Loucy (cell line): ENCODE data around the gene GRHL3.

ENCODE experiments used
- H2AFZ ChIP-seq: fragments of 200-600 bp; sonication (generic); 2 replicates; pipeline ENCODE4 v1.6.0; 2016; ENCODE audit warnings: antibody characterized with exemption, mild to moderate bottlenecking, low read length, moderate library complexity
- H3F3A ChIP-seq: fragments of 200-600 bp; 2 replicates; pipeline ENCODE4 v1.6.0; 2016; ENCODE audit warnings: antibody characterized with exemption, low read depth, mild to moderate bottlenecking
- H3K27me3 ChIP-seq: fragments of 200-600 bp; sonication (generic); 2 replicates; pipeline ENCODE4 v1.6.1; 2014; ENCODE audit warnings: low read length, mild to moderate bottlenecking; ENCODE audit not compliant: insufficient read depth, poor library complexity, severe bottlenecking
- H3K36me3 ChIP-seq: fragments of 200-600 bp; sonication (generic); 2 replicates; pipeline ENCODE4 v1.6.1; 2016; ENCODE audit warnings: low read length; ENCODE audit not compliant: insufficient read depth
- H3K4me1 ChIP-seq: fragments of 200-600 bp; sonication (generic); 2 replicates; pipeline ENCODE4 v1.5.1; 2014; ENCODE audit warnings: low read length, mild to moderate bottlenecking; ENCODE audit not compliant: insufficient read depth, poor library complexity, severe bottlenecking
- H3K4me2 ChIP-seq: fragments of 200-600 bp; sonication (generic); 2 replicates; pipeline ENCODE4 v1.6.0; 2014; ENCODE audit warnings: antibody characterized with exemption, low read length, low read depth, mild to moderate bottlenecking; ENCODE audit not compliant: poor library complexity, severe bottlenecking
- H3K4me3 ChIP-seq: fragments of 200-600 bp; sonication (generic); 2 replicates; pipeline ENCODE4 v1.5.1; 2014; ENCODE audit warnings: low read length, mild to moderate bottlenecking, mixed read lengths; ENCODE audit not compliant: poor library complexity, severe bottlenecking
- H3K79me2 ChIP-seq: fragments of 200-600 bp; sonication (generic); 2 replicates; pipeline ENCODE4 v1.6.1; 2014; ENCODE audit warnings: low read length; ENCODE audit not compliant: insufficient read depth
- H3K9ac ChIP-seq: fragments of 200-600 bp; sonication (generic); 2 replicates; pipeline ENCODE4 v1.6.0; 2014; ENCODE audit warnings: mild to moderate bottlenecking, low read depth, low read length, moderate library complexity; ENCODE audit not compliant: poor library complexity, severe bottlenecking
- H3K9me2 ChIP-seq: fragments of 200-600 bp; sonication (generic); replicated peaks from 2 replicates; pipeline ENCODE4 v1.6.1; 2016; ENCODE audit warnings: low read depth, low read length, mixed read lengths
- H3K9me3 ChIP-seq: fragments of 200-600 bp; sonication (generic); 2 replicates; pipeline ENCODE4 v1.6.1; 2014; ENCODE audit warnings: mild to moderate bottlenecking, antibody characterized with exemption, low read length, low read depth; ENCODE audit not compliant: insufficient read depth
- H4K20me1 ChIP-seq: fragments of 200-600 bp; sonication (generic); 2 replicates; pipeline ENCODE4 v1.6.0; 2014; ENCODE audit warnings: antibody characterized with exemption, low read length, mild to moderate bottlenecking; ENCODE audit not compliant: insufficient read depth, poor library complexity, severe bottlenecking
- CTCF ChIP-seq: fragments of 200-600 bp; sonication (generic); conservative IDR thresholded peaks from 2 replicates; pipeline ENCODE4 v1.5.1; 2014; ENCODE audit warnings: mild to moderate bottlenecking, antibody characterized with exemption, low read length
- EZH2phosphoT487 ChIP-seq: fragments of 200-600 bp; IDR thresholded peaks from 2 replicates; pipeline ENCODE4 v1.6.1; 2018; ENCODE audit warnings: antibody characterized with exemption, mild to moderate bottlenecking, moderate library complexity, borderline replicate concordance

GRHL3 gene

DNA sequence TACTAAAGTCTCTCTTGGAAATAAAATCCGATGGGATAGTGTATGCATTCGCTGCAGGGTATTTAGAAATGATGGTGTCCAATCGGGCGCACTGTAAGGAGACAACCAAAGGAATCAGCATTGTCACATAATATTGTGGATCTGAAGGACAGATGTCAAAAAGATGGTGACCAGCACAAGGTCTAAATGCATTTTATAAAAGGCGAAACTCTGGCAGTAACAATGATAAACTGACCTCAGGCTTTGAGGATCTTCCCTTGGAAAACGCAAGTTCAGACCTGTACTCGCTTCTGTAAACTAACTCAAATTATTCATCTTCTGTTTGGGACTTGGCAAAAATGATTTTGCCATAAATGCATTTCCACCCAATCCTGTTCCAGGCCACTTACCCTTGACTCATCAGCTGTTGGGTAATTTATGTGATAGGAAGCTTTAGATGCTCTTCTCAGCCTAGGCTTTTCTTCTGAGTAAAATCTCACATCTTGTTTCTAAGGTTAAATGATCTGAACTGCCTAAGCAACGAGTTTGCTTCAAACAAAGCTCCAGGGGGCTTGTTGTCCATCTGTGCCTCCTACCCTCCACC lies 60.7 kb downstream of the GRHL3 start:
- Histone ChIP-seq H3K9ac (no peak overlapping the region), H3K4me3 (no peak overlapping the region), H3K27me3 (no peaks in the 10 kb centered on the region), H3K9me2 (no peaks in the 10 kb centered on the region), H3K4me2 (no peak overlapping the region), H3K36me3 (no peaks in the 10 kb centered on the region), H3K4me1 (no peaks in the 10 kb centered on the region), H3K79me2 (no peaks in the 10 kb centered on the region), H3K9me3 (no peaks in the 10 kb centered on the region), H2AFZ (no peak overlapping the region), H4K20me1 (no peaks in the 10 kb centered on the region), H3F3A (no peaks in the 10 kb centered on the region)
- TF ChIP-seq CTCF: no peak
- no peak for TF ChIP-seq EZH2phosphoT487

DNA sequence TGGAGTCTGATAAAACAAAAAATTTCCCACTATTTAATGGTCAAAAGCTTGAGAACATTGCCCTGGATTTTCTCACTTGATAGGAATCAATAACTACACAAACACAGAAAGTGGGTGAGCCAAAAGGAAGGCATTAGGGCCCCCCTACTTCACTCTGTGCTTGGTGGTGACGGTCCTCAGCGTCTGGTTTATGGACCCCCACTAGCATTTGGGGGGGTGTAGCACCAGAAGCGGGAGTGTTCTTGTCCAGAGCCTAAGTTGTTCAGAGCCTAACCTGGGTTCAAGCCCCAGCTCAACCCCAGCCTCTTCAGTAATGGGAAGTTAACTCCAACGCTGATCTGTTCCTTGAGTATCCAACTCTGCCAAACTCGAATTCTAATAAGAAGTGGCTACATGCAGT lies 61.4 kb downstream of the GRHL3 start:
- no peaks in the 10 kb centered on the region for H3K9me2 ChIP-seq
- H3K4me1 ChIP-seq: no peaks in the 10 kb centered on the region
- H3K4me2 ChIP-seq: no peak overlapping the region
- no peak overlapping the region for H3K9ac ChIP-seq
- TF ChIP-seq EZH2phosphoT487 (no peak), CTCF (no peak)
- H4K20me1 ChIP-seq: no peaks in the 10 kb centered on the region
- no peaks in the 10 kb centered on the region for H3K9me3 ChIP-seq
- H3F3A ChIP-seq: no peaks in the 10 kb centered on the region
- H3K27me3 ChIP-seq: no peaks in the 10 kb centered on the region
- no peak overlapping the region for H2AFZ ChIP-seq
- H3K4me3 ChIP-seq: no peak overlapping the region
- no peaks in the 10 kb centered on the region for H3K36me3 ChIP-seq
- no peaks in the 10 kb centered on the region for H3K79me2 ChIP-seq

GRCh38 chr1:24381256-24381655 lies 62.1 kb downstream of the GRHL3 start:
- Histone ChIP-seq H3K27me3 (no peaks in the 10 kb centered on the region), H3K4me1 (no peaks in the 10 kb centered on the region), H3F3A (no peaks in the 10 kb centered on the region), H4K20me1 (no peaks in the 10 kb centered on the region), H3K4me3 (no peak overlapping the region), H3K4me2 (no peak overlapping the region), H2AFZ (no peak overlapping the region), H3K9me2 (no peaks in the 10 kb centered on the region), H3K79me2 (no peaks in the 10 kb centered on the region), H3K9me3 (no peaks in the 10 kb centered on the region), H3K9ac (no peak overlapping the region), H3K36me3 (no peaks in the 10 kb centered on the region)
- TF ChIP-seq CTCF (no peak), EZH2phosphoT487 (no peak)
